Testis (tissue), 3 donors: ENCODE data around the gene ATXN7L1. TPM values are rescaled to one million over a fixed set of nuclear protein-coding genes. Genes with fewer than 3 reads are reported as not detected.
A peak's percentile ranks its signal among the peaks of the same experiment; 100 is the strongest.

Experiments used
- DNase-seq: peaks from one replicate; pipeline ENCODE4 v3.0.0-alpha.2; 2019
- H3K27ac ChIP-seq, 2 donors: fragments of 200-600 bp; sonication (generic); one replicate each; pipeline ENCODE4 v1.5.1; 2019
- H3K27me3 ChIP-seq: fragments of 200-600 bp; sonication (generic); one replicate; pipeline ENCODE4 v1.5.1; 2019
- H3K36me3 ChIP-seq: fragments of 200-600 bp; sonication (generic); one replicate; pipeline ENCODE4 v1.5.1; 2017; ENCODE audit warnings: low read depth; ENCODE audit errors: missing control alignments
- H3K4me1 ChIP-seq: fragments of 200-600 bp; sonication (generic); one replicate; pipeline ENCODE4 v1.5.1; 2019
- H3K4me3 ChIP-seq, 2 donors: fragments of 200-600 bp; sonication (generic); one replicate each; pipeline ENCODE4 v1.5.1; 2017 to 2019
- H3K9me3 ChIP-seq: fragments of 200-600 bp; sonication (generic); one replicate; pipeline ENCODE4 v1.5.1; 2017
- POLR2A ChIP-seq: fragments of 450-650 bp; IDR thresholded peaks from one replicate; pipeline ENCODE4 v1.6.1; 2017; ENCODE audit warnings: antibody characterized with exemption, mild to moderate bottlenecking, moderate library complexity
- WGBS, 2 donors: methylation state at CpG; one replicate each; pipeline ENCODE4 v1.1.5; 2018; 5-methylcytosine and 5-hydroxymethylcytosine counted together
- intact Hi-C: fragments of 100-400 bp; cut with DNase I; formaldehyde crosslinking; loops from one replicate; pipeline ENCODE4 v1.15.1; 2023; ENCODE audit warnings: low total_unique reads
- polyA plus RNA-seq: library from polyadenylated mRNA; stranded (reverse); fragments of 350-450 nt; fragmentation: Illumina TruSeq; extraction: RNeasy Lipid Tissue Mini Kit (QIAGEN cat#74804); gene quantifications from one replicate; pipeline ENCODE4 v1.2.3, GENCODE V29; 2014; ENCODE audit warnings: low read depth, low replicate concordance; ENCODE audit not compliant: insufficient read depth
- total RNA-seq, 2 donors: library from RNA; depleted of rRNA; stranded (reverse); fragments of >200 nt; gene quantifications; one replicate each; pipeline ENCODE4 v1.2.3, GENCODE V29; 2016
- TF ChIP-seq, protein P1 (sequence below), 3 experiments: fragments of 450-650 bp in 2 of 3; fragments of 200-600 bp in 1 of 3; sonication (generic) in 1 of 3; IDR thresholded peaks; one replicate each; pipeline ENCODE4 v1.5.1; 2016 to 2019; ENCODE audit warnings: antibody characterized with exemption in 3 of 3, mild to moderate bottlenecking in 2 of 3, moderate library complexity in 1 of 3

Gene ATXN7L1
- total and polyA plus RNA-seq, 3 donors from 2014 or later: 35.7 to 61.7 (median 35.9) TPM

- Histone ChIP-seq H3K4me3 (no peak overlapping the region), H3K27ac (no peak overlapping the region), H3K9me3 (no peaks in the 10 kb centered on the region), H3K4me1 (peaks cover 12% of the 10 kb centered on the region), H3K36me3 (no peaks in the 10 kb centered on the region), H3K27me3 (no peaks in the 10 kb centered on the region)
- no peak for TF ChIP-seq POLR2A
- TF ChIP-seq, protein P1, sequence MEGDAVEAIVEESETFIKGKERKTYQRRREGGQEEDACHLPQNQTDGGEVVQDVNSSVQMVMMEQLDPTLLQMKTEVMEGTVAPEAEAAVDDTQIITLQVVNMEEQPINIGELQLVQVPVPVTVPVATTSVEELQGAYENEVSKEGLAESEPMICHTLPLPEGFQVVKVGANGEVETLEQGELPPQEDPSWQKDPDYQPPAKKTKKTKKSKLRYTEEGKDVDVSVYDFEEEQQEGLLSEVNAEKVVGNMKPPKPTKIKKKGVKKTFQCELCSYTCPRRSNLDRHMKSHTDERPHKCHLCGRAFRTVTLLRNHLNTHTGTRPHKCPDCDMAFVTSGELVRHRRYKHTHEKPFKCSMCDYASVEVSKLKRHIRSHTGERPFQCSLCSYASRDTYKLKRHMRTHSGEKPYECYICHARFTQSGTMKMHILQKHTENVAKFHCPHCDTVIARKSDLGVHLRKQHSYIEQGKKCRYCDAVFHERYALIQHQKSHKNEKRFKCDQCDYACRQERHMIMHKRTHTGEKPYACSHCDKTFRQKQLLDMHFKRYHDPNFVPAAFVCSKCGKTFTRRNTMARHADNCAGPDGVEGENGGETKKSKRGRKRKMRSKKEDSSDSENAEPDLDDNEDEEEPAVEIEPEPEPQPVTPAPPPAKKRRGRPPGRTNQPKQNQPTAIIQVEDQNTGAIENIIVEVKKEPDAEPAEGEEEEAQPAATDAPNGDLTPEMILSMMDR (IDR thresholded peaks at IDR 0.05): no peak
- 81 to 83% methylated on average over 6 of the region's 6 CpGs for WGBS, 2 donors
- no peak for DNase-seq
- intact Hi-C loops: no loop called here
Observed at GRCh38 chr7:105816954-105817615, 59.3 kb downstream of the ATXN7L1 start.

GRCh38 chr7:105816266-105816843, 60.0 kb downstream of the ATXN7L1 start:
- Histone ChIP-seq H3K36me3 (no peaks in the 10 kb centered on the region), H3K27ac (no peak overlapping the region), H3K27me3 (no peaks in the 10 kb centered on the region), H3K4me1 (peaks cover 12% of the 10 kb centered on the region), H3K4me3 (no peak overlapping the region), H3K9me3 (no peaks in the 10 kb centered on the region)
- no peak for DNase-seq
- WGBS, 2 donors: 81 to 83% methylated on average over 5 of the region's 5 CpGs
- intact Hi-C loops: no loop called here
- TF ChIP-seq POLR2A: no peak
- TF ChIP-seq, protein P1 (IDR thresholded peaks at IDR 0.05): no peak

GRCh38 chr7:105815576-105815975, 60.8 kb downstream of the ATXN7L1 start:
- Histone ChIP-seq H3K4me1 (peaks cover 12% of the 10 kb centered on the region), H3K4me3 (no peak overlapping the region), H3K36me3 (no peaks in the 10 kb centered on the region), H3K27ac (no peak overlapping the region), H3K27me3 (no peaks in the 10 kb centered on the region), H3K9me3 (no peaks in the 10 kb centered on the region)
- DNase-seq: peak; percentile 51
- intact Hi-C loops: no loop called here
- TF ChIP-seq POLR2A: no peak
- TF ChIP-seq, protein P1 (IDR thresholded peaks at IDR 0.05): no peak
- WGBS, 2 donors: 54 to 56% methylated on average over 6 of the region's 6 CpGs

DNA sequence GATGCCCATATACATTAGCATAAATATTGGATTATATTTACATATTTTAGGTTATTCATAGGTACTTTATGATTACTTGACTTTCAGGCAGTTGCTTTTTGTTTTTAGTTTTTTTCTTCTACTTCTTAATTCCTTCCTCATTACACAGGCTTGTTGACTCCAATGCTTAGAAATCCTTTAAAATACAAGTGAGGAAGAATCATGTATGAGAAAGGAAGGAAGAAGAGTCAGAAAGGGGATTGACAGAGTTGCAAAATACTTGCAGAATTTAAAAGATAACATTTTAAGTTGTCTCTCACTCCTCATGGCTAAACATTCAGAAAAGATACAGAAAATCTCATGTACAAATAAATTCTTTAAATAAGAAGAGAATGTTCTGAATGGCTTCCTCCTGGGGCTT, 61.9 kb downstream of the ATXN7L1 start:
- DNase-seq: no peak
- no peaks in the 10 kb centered on the region for H3K36me3 ChIP-seq
- TF ChIP-seq POLR2A: no peak
- TF ChIP-seq, protein P1 (IDR thresholded peaks at IDR 0.05): no peak

More for the DNA sequence above, 61.9 kb downstream of the ATXN7L1 start:
- Histone ChIP-seq H3K9me3 (no peaks in the 10 kb centered on the region), H3K27me3 (no peaks in the 10 kb centered on the region), H3K4me3 (no peak overlapping the region), H3K27ac (no peak overlapping the region), H3K4me1 (peaks cover 12% of the 10 kb centered on the region)
- intact Hi-C loops: no loop called here
